Gastroesophageal sphincter (tissue), 4 donors: ENCODE measurements around the gene MXD3. TPM values are rescaled to one million over a fixed set of nuclear protein-coding genes. Genes with fewer than 3 reads are reported as not detected.
"Not testable (repeated sequence)": the region's sequence is repeated elsewhere in the genome, so short reads cannot be mapped to it uniquely, and the experiment has no call there.

Experiments used
- ATAC-seq: fragments of 150-250 bp; one replicate; pipeline ENCODE4 v1.9.1; 2016; ENCODE audit warnings: mild to moderate bottlenecking, moderate library complexity
- H3K27ac ChIP-seq, 4 donors: fragments of 200-600 bp; sonication (generic) in 3 of 4; 1 replicate in 3 of 4; 2 replicates in 1 of 4; pipeline ENCODE4 v1.5.1; 2016 to 2019
- H3K27me3 ChIP-seq: fragments of 200-600 bp; sonication (generic); one replicate; pipeline ENCODE4 v1.5.1; 2019
- H3K36me3 ChIP-seq, 2 donors: fragments of 200-600 bp; sonication (generic); one replicate each; pipeline ENCODE4 v1.5.1; 2019; ENCODE audit warnings: control low read depth in 1 of 2
- H3K4me1 ChIP-seq, 3 donors: fragments of 200-600 bp; sonication (generic); 1 replicate in 2 of 3; 2 replicates in 1 of 3; pipeline ENCODE4 v1.5.1; 2016 to 2019; ENCODE audit warnings: control low read depth in 2 of 3
- H3K4me3 ChIP-seq, 2 donors: fragments of 200-600 bp; sonication (generic); one replicate each; pipeline ENCODE4 v1.5.1; 2019; ENCODE audit warnings: mild to moderate bottlenecking in 1 of 2, moderate library complexity in 1 of 2
- H3K9me3 ChIP-seq, 3 donors: fragments of 200-600 bp; sonication (generic); one replicate each; pipeline ENCODE4 v1.5.1; 2017 to 2019; ENCODE audit warnings: control low read depth in 2 of 3
- EP300 ChIP-seq: sonication (generic); formaldehyde crosslinking; IDR thresholded peaks from one replicate; pipeline ENCODE4 v1.6.1; 2017; ENCODE audit warnings: antibody characterized with exemption, mild to moderate bottlenecking
- POLR2A ChIP-seq, 2 donors: fragments of 450-650 bp; IDR thresholded peaks; one replicate each; pipeline ENCODE4 v1.6.1; 2017; ENCODE audit warnings: antibody characterized with exemption in 2 of 2, mild to moderate bottlenecking in 2 of 2, moderate library complexity in 1 of 2
- POLR2AphosphoS5 ChIP-seq: sonication (generic); formaldehyde crosslinking; IDR thresholded peaks from one replicate; pipeline ENCODE4 v1.6.1; 2017; ENCODE audit warnings: antibody characterized with exemption
- WGBS, 2 donors: methylation state at CpG; one replicate each; pipeline ENCODE4 v1.1.5; 2018; ENCODE audit warnings: low coverage in 1 of 2; 5-methylcytosine and 5-hydroxymethylcytosine counted together
- total RNA-seq, 4 donors: library from RNA; depleted of rRNA; stranded (reverse); fragments of >200 nt; gene quantifications; one replicate each; pipeline ENCODE4 v1.1.0, GENCODE V29; 2016
- TF ChIP-seq, protein P1 (sequence below), 4 experiments: fragments of 200-600 bp in 2 of 4; fragments of 450-650 bp in 2 of 4; sonication (generic) in 1 of 4; IDR thresholded peaks; one replicate each; pipeline ENCODE4 v1.5.1; 2017 to 2019; ENCODE audit warnings: antibody characterized with exemption in 4 of 4, mild to moderate bottlenecking in 2 of 4, moderate library complexity in 2 of 4

MXD3 gene
- total RNA-seq, 4 donors from 2014 or later, result 1.7 to 10.9 (median 6.3) TPM

DNA sequence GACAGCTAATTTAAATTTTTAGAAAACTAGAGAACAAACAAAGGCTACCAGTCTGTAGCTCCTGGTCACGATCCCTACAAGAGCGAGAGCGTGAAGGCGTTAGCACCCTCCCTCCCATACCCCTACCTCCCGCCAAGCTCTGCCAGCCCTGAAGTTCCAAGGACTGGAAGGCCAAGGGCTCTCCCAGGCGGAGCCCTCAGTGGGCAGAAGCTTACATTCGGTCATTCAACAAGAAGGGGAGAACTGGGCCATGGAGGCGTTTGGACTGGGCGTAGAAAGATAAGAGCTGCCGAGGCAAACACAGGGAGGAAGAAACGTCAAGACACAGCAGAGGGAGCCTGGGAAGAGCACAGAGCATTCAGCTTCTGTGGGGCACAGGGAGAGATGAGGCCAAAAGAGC lies 3.0 kb downstream of the MXD3 start:
- Histone ChIP-seq H3K4me1 (peaks cover 0 to 51% (median 23%) of the 10 kb centered on the region in 3 donors), H3K9me3 (no peaks in the 10 kb centered on the region), H3K27me3 (no peaks in the 10 kb centered on the region), H3K27ac (no peak overlapping the region), H3K4me3 (no peak overlapping the region), H3K36me3 (peaks cover 0 to 31% of the 10 kb centered on the region in 2 donors)
- 50 to 85% methylated on average over 1 to 4 of the region's 11 CpGs for WGBS, 2 donors
- no peak for ATAC-seq
- TF ChIP-seq POLR2AphosphoS5 (no peak), EP300 (no peak), POLR2A (IDR thresholded peaks at IDR 0.05) (no peak)
- TF ChIP-seq, protein P1, sequence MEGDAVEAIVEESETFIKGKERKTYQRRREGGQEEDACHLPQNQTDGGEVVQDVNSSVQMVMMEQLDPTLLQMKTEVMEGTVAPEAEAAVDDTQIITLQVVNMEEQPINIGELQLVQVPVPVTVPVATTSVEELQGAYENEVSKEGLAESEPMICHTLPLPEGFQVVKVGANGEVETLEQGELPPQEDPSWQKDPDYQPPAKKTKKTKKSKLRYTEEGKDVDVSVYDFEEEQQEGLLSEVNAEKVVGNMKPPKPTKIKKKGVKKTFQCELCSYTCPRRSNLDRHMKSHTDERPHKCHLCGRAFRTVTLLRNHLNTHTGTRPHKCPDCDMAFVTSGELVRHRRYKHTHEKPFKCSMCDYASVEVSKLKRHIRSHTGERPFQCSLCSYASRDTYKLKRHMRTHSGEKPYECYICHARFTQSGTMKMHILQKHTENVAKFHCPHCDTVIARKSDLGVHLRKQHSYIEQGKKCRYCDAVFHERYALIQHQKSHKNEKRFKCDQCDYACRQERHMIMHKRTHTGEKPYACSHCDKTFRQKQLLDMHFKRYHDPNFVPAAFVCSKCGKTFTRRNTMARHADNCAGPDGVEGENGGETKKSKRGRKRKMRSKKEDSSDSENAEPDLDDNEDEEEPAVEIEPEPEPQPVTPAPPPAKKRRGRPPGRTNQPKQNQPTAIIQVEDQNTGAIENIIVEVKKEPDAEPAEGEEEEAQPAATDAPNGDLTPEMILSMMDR (IDR thresholded peaks at IDR 0.05), result no peak

DNA sequence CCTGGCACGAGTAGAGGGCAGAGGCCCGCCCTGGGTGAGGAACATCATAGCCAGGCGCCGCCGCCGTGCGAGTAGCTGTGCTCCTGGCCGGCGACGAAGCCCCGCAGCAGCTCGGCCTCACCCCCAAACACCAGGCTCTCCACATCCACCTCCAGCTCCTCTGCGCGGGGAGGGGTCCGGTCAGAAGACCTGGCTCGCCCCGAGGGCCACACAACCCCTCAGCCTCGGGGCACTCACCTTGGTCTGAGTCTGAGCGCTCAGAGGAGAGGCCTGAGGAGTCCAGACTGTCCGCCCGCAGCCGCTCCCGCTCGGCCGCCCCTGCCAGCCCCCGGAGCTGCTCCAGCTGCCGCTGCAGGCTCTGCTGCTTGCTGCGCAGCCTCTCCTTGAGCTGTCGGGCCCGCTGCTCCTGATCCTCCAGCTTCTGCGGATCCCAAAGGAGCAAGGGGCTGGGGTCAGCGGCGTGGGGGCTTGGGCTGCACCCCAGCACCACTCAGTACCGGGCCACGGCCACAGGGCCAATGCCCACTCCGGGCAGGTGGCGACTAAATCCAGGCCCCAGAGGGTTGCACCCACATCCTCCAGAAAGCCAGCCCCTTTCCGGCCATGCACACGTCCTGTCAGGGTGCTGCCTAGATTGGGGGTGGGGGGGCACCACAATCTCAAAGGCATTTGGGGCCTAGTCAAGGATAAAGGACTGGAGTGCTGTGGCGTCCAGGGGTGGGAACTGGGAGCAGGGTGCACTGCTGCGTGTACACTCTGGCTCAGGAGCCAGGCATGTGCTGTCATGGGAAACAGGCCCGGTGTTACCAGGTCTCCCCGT lies 3.9 kb downstream of the MXD3 start:
- TF ChIP-seq, protein P1 (IDR thresholded peaks at IDR 0.05), result no peak
- TF ChIP-seq POLR2AphosphoS5 (no peak), EP300 (no peak), POLR2A (IDR thresholded peaks at IDR 0.05) (no peak)
- H3K9me3 ChIP-seq, result no peaks in the 10 kb centered on the region
- H3K4me1 ChIP-seq, result peaks cover 0 to 52% (median 25%) of the 10 kb centered on the region in 3 donors
- H3K27ac ChIP-seq, result no peak overlapping the region
- H3K4me3 ChIP-seq, result no peak overlapping the region
- H3K27me3 ChIP-seq, result no peaks in the 10 kb centered on the region
- H3K36me3 ChIP-seq, result peaks cover 0 to 31% of the 10 kb centered on the region in 2 donors
- WGBS, 2 donors, result 56 to 65% methylated on average over 4 to 5 of the region's 43 CpGs
- ATAC-seq, result no peak

DNA sequence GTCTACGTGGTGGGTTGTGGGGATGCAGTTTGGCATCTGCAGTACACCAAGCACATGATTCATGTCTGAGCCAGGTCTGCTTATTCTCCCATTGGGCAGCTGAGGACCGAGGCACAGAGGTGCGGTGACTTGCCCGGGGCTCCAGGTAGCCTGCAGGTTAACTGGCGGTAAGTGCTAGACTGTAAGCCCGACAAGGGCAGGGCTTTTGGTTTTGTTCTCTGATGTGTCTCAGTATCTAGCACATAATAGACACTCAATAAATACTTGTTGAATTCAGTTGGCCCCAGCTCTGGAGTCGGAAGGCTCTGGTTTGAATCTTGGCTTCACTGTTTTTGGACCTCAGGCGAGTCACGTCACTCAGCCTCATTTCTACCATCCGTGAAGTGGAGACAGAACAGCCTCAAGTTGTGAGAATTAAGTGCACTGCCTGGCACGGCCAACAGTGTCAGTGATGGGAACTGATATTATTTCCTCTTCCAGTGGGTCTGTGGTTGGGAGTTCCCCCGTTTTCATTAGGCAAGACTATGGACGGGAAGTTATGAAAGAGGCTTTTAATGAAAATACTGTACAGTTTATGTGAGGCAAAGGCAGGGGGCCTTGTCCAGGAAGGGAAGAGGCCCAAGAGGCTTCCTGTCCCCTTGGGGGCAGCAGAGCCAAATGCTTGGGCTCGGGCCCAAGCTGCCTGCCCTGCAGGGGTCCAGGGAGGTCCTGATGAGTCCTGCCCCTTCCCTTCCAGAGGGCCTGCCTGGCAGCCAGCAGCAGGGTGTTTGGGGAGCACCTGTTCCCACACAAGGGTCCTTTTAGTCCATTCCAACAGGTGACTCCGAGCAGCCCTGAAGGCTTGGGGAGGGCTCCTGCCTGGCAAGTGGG lies 4.8 kb downstream of the MXD3 start:
- H3K4me1 ChIP-seq, result peaks cover 0 to 52% (median 26%) of the 10 kb centered on the region in 3 donors
- H3K36me3 ChIP-seq, result peaks cover 0 to 31% of the 10 kb centered on the region in 2 donors
- no peaks in the 10 kb centered on the region for H3K27me3 ChIP-seq
- TF ChIP-seq EP300 (no peak), POLR2AphosphoS5 (no peak), POLR2A (IDR thresholded peaks at IDR 0.05) (no peak)
- TF ChIP-seq, protein P1 (IDR thresholded peaks at IDR 0.05), result no peak
- H3K27ac ChIP-seq, result no peak overlapping the region
- no peaks in the 10 kb centered on the region for H3K9me3 ChIP-seq
- 59 to 76% methylated on average over 3 to 7 of the region's 15 CpGs for WGBS, 2 donors
- ATAC-seq, result no peak
- H3K4me3 ChIP-seq, result no peak overlapping the region

DNA sequence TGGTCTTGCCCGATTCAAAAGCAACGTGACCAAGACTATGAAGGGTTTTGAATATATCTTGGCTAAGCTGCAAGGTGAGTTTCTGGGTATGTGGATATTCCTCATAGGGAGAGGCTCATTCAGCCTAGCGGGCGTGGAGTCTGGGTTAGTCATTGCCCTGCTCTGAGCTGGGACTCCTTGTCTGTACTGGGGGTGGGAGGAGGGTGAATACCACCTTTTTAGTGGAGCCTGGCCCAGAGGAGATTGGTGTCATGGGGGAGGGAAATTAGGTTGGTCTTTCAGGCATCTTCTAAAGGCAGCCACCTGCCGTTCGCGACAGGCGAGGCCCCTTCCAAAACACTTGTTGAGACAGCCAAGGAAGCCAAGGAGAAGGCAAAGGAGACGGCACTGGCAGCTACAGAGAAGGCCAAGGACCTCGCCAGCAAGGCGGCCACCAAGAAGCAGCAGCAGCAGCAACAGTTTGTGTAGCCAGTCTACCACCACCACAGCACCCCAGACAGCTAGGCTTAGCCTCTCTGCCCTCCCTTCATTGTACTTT lies 5.5 kb downstream of the MXD3 start:
- H3K9me3 ChIP-seq, ATAC-seq, H3K4me3 ChIP-seq, H3K27me3 ChIP-seq, H3K27ac ChIP-seq: not testable (repeated sequence)
- Histone ChIP-seq H3K36me3 (peaks cover 0 to 35% of the 10 kb centered on the region in 2 donors), H3K4me1 (peaks cover 0 to 52% (median 26%) of the 10 kb centered on the region in 3 donors)
- WGBS, 2 donors, result 88% methylated on average over 2 of the region's 11 CpGs; no CpG with 5 or more reads in 1 of the 2 donors

DNA sequence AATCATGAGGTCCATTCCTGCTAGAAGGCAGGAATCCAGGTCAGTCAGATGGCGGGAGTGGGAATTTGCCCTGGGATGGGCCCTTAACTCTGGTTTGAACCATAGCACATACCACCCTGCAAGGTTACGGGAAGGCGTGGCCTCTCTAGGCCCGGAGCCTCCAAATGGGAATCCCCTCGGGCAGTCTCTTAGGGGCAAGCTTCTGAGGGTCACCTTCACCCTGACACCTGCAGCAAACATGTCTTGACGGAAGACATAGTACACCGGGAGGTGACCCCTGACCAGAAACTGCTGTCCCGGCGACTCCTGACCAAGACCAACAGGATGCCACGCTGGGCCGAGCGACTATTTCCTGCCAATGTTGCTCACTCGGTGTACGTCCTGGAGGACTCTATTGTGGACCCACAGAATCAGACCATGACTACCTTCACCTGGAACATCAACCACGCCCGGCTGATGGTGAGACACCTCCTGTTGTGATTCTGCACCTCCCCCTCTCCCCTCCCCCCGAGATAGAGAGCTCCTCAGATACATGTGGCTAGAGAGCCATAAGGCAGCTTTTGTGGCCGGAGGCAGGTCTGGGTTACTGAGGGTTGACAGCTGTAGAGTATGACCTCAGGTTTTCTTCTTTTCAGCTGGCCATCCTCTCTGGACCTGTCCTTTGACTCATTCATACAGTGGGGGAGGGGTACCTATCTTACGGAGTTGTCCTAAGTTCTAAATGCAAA lies 7.1 kb downstream of the MXD3 start:
- Histone ChIP-seq H3K4me1 (peaks cover 0 to 59% (median 38%) of the 10 kb centered on the region in 3 donors), H3K36me3 (peaks cover 0 to 35% of the 10 kb centered on the region in 2 donors), H3K9me3 (no peaks in the 10 kb centered on the region), H3K27me3 (no peaks in the 10 kb centered on the region), H3K4me3 (peak overlapping the region; percentile 80 to 95), H3K27ac (peak overlapping the region in 3 of 4 donors; percentile 85 to 91 (median 89))
- ATAC-seq, result no peak
- TF ChIP-seq POLR2A (IDR thresholded peaks at IDR 0.05), result no peak
- TF ChIP-seq EP300, result no peak
- TF ChIP-seq POLR2AphosphoS5, result no peak
- TF ChIP-seq, protein P1 (IDR thresholded peaks at IDR 0.05), result no peak
- WGBS, 2 donors, result 82 to 86% methylated on average over 1 to 2 of the region's 19 CpGs
